HG02798 (cell line): ENCODE results near the gene FOXO1.

Source experiments
- ATAC-seq: cut with Tn5 transposase; IDR thresholded peaks from one replicate; pipeline ENCODE4 v1.9.1; 2021; ENCODE audit warnings: mild to moderate bottlenecking; ENCODE audit not compliant: unreplicated experiment, poor library complexity

FOXO1 gene

GRCh38 chr13:40558656-40559055, 107.8 kb downstream of the FOXO1 start:
- no peak for ATAC-seq

- ATAC-seq: no peak
Measured at GRCh38 chr13:40556453-40556852, 110.0 kb downstream of the FOXO1 start.

GRCh38 chr13:40553356-40553755, 113.1 kb downstream of the FOXO1 start:
- no peak for ATAC-seq

- no peak for ATAC-seq
Measured at GRCh38 chr13:40552895-40553294, 113.5 kb downstream of the FOXO1 start.

GRCh38 chr13:40550130-40550529, 116.3 kb downstream of the FOXO1 start:
- ATAC-seq: no peak

- no peak for ATAC-seq
Measured at GRCh38 chr13:40549500-40550094, 116.8 kb downstream of the FOXO1 start.

- no peak for ATAC-seq
Measured at GRCh38 chr13:40547591-40548315, 118.7 kb downstream of the FOXO1 start.

GRCh38 chr13:40546047-40546446, 120.4 kb downstream of the FOXO1 start:
- ATAC-seq: no peak

GRCh38 chr13:40540328-40541044, 126.0 kb downstream of the FOXO1 start:
- no peak for ATAC-seq

- no peak for ATAC-seq
Measured at GRCh38 chr13:40539576-40540327, 126.7 kb downstream of the FOXO1 start.

- ATAC-seq: no peak
Measured at GRCh38 chr13:40537146-40537895, 129.1 kb downstream of the FOXO1 start.

- ATAC-seq: no peak
Measured at GRCh38 chr13:40536443-40537113, 129.9 kb downstream of the FOXO1 start.

GRCh38 chr13:40535345-40535836, 131.1 kb downstream of the FOXO1 start:
- ATAC-seq: no peak

- no peak for ATAC-seq
Measured at GRCh38 chr13:40534456-40534855, 132.0 kb downstream of the FOXO1 start.

GRCh38 chr13:40533072-40533471, 133.4 kb downstream of the FOXO1 start:
- no peak for ATAC-seq

GRCh38 chr13:40530961-40531360, 135.5 kb downstream of the FOXO1 start:
- ATAC-seq: peak; percentile 54

- ATAC-seq: no peak
Measured at GRCh38 chr13:40528881-40529280, 137.6 kb downstream of the FOXO1 start.

- ATAC-seq: no peak
Measured at GRCh38 chr13:40527914-40528313, 138.5 kb downstream of the FOXO1 start.

GRCh38 chr13:40522282-40522681, 144.2 kb downstream of the FOXO1 start:
- ATAC-seq: no peak
